GM18502 (cell line): ENCODE measurements around the gene BLOC1S1.
A peak's percentile ranks its signal among the peaks of the same experiment; 100 is the strongest.

ENCODE experiments used
- ATAC-seq: cut with Tn5 transposase; IDR thresholded peaks from one replicate; pipeline ENCODE4 v1.9.1; 2021; ENCODE audit warnings: mild to moderate bottlenecking; ENCODE audit not compliant: unreplicated experiment, poor library complexity

The BLOC1S1 gene

GRCh38 chr12:55715833-55716581, at the start of gene BLOC1S1:
BLOC1S1 (plus strand) TSS chr12:55716046; CDS start chr12:55716052, 6 bp downstream.
- ATAC-seq = peak; percentile 93

- ATAC-seq = no peak
Measured at GRCh38 chr12:55666508-55666907, 49.3 kb upstream of the BLOC1S1 start.

- ATAC-seq = no peak
Measured at GRCh38 chr12:55670276-55670675, 45.6 kb upstream of the BLOC1S1 start.

- ATAC-seq = no peak
Measured at GRCh38 chr12:55671746-55672145, 44.1 kb upstream of the BLOC1S1 start.

GRCh38 chr12:55673638-55674037, 42.2 kb upstream of the BLOC1S1 start:
- ATAC-seq = peak; percentile 98

- no peak for ATAC-seq
Measured at GRCh38 chr12:55675666-55676065, 40.2 kb upstream of the BLOC1S1 start.

GRCh38 chr12:55676707-55677106, 39.1 kb upstream of the BLOC1S1 start:
- no peak for ATAC-seq

- no peak for ATAC-seq
Measured at GRCh38 chr12:55679691-55680090, 36.2 kb upstream of the BLOC1S1 start.

GRCh38 chr12:55681142-55682077, 34.4 kb upstream of the BLOC1S1 start:
- ATAC-seq = no peak

GRCh38 chr12:55682087-55682796, 33.6 kb upstream of the BLOC1S1 start:
- no peak for ATAC-seq

- no peak for ATAC-seq
Measured at GRCh38 chr12:55683676-55684075, 32.2 kb upstream of the BLOC1S1 start.

GRCh38 chr12:55684761-55685370, 31.0 kb upstream of the BLOC1S1 start:
- no peak for ATAC-seq

GRCh38 chr12:55685671-55686070, 30.2 kb upstream of the BLOC1S1 start:
- no peak for ATAC-seq

- ATAC-seq = no peak
Measured at GRCh38 chr12:55686366-55687010, 29.4 kb upstream of the BLOC1S1 start.

GRCh38 chr12:55687746-55688145, 28.1 kb upstream of the BLOC1S1 start:
- ATAC-seq = no peak

- no peak for ATAC-seq
Measured at GRCh38 chr12:55688716-55689655, 26.9 kb upstream of the BLOC1S1 start.

- ATAC-seq = no peak
Measured at GRCh38 chr12:55692631-55693322, 23.1 kb upstream of the BLOC1S1 start.
